Stimulated activated CD8-positive, alpha-beta memory T cell treated with anti-CD3 and anti-CD28 coated beads, Interleukin-12 subunit alpha, Interleukin-12 subunit beta, amount 100 ng/mL, for 24 hours (primary cell): ENCODE data around the gene ADIPOR2.
"Not testable (repeated sequence)": the region's sequence is repeated elsewhere in the genome, so short reads cannot be mapped to it uniquely, and the experiment has no call there.

Experiments used
- DNase-seq: peaks from one replicate; pipeline ENCODE4 v3.0.0-alpha.2; 2020; ENCODE audit errors: extremely low read depth

The ADIPOR2 gene

GRCh38 chr12:1812650-1813302, 121.9 kb downstream of the ADIPOR2 start:
- DNase-seq: no peak

DNA sequence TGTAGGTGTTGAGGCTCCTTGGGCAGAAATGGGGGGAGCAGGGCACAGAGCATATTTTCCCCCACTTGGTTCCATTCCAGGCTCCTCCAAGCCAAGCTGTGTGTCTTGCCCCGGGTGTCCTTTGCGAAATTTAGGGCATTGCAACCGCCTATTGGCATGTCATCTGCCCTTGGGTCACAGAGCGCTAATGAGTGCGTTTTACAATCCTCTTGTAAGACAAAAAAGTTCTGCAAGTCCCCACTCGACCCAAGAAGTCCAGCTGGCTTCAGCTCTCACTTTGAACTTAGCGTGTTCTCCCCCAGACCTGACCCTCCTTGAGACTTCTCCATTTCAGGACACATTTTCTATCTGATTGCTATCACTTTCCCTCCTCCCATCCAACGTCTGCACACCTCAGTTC, 123.4 kb downstream of the ADIPOR2 start:
- no peak for DNase-seq

GRCh38 chr12:1815108-1815507, 124.2 kb downstream of the ADIPOR2 start:
- no peak for DNase-seq

- DNase-seq: no peak
Measured at GRCh38 chr12:1815814-1816729, 125.2 kb downstream of the ADIPOR2 start.

GRCh38 chr12:1816730-1817348, 126.0 kb downstream of the ADIPOR2 start:
- DNase-seq: no peak

DNA sequence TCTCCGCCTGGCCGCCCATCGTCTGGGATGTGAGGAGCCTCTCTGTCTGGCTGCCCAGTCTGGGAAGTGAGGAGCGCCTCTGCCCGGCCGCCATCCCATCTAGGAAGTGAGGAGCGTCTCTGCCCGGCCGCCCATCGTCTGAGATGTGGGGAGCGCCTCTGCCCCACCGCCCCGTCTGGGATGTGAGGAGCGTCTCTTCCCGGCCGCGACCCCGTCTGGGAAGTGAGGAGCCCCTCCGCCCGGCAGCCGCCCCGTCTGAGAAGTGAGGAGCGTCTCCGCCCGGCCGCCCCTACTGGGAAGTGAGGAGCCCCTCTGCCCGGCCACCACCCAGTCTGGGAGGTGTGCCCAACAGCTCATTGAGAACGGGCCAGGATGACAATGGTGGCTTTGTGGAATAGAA, 127.1 kb downstream of the ADIPOR2 start:
- not testable (repeated sequence) for DNase-seq

DNA sequence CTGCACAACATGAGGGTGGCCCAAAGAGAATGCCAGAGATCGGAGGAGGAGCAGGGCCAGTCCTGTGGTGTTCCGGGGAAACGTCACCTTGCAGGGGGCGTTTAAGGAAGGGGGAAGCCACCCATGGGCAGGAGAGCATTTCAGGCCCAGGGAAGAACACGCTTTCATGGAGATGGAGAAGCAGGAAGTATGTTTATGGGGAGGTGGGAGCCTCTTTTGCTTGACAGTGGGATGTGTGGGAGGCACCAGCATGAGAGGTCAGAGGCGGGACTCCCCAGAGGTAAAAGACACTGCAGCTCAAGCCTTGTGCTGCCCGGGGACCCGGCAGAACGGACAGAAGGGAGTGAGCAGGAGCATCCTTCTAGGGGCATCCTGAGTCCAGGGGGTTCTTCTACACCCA, 128.2 kb downstream of the ADIPOR2 start:
- no peak for DNase-seq

- no peak for DNase-seq
Measured at GRCh38 chr12:1819571-1819970, 128.7 kb downstream of the ADIPOR2 start.

DNA sequence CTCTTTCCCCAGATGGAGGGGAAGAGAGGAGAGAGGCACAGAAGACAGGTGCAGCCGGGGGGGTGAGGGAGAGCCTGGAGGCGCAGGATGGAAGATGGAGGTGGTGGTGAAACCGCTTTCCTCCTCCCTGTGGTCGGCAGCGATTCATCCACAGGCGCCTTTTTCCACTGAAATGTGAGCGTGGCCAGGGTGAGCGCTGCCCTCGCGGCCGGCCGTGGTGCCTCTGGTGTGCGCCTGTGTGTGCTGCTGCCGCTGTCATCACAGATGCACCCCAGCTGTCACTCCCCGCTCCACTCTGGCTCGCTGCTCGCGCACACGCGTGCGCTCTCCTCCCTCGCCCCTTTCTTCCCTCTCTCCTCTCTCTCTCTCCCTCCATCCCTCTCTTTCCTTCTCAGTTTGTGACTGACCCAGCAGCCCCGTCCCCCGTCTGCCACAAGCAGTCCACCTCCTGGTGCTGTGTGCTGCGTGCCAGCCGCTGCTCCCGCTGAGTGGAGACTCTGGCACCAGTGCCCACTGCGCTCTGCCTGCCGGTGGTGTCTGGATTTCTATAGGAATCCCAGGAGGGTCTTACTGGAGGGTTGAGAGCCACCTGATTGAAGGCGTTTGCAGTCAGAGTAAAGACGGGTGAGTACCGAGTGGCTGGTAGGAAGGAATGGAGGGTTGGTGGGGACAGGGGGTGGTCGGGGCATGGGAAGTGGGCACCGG, 129.5 kb downstream of the ADIPOR2 start, which contains the start of gene LRTM2:
LRTM2 (plus strand) TSS at position 375 of the 705 bp plus-strand sequence. CDS start 7,584 bp downstream, outside the sequence.
- DNase-seq: no peak

- DNase-seq: no peak
Measured at GRCh38 chr12:1820896-1821291, 130.0 kb downstream of the ADIPOR2 start.

GRCh38 chr12:1821805-1822204, 130.9 kb downstream of the ADIPOR2 start:
- no peak for DNase-seq

DNA sequence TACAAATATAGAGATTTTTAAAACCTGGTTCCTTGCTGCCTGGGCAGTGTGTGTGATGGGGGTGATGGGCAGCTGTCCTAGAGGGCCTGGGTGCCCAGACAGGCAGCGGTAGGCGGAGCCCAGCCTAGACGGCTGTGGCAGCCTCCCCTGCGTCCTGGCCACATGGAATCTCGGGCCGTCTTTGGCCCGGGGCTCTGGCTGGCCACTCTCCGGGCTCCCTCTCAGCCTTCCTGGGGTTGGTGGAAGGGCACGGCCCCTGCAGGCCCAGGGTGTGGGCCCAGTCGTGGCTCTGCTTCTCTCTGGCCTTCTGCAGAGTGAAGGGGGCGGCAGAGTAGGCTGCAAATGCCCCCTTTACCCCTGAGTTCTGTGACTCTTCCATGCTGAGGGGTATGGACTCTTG, 131.8 kb downstream of the ADIPOR2 start:
- no peak for DNase-seq

- DNase-seq: no peak
Measured at GRCh38 chr12:1823237-1823636, 132.4 kb downstream of the ADIPOR2 start.

- no peak for DNase-seq
Measured at GRCh38 chr12:1825382-1826102, 134.7 kb downstream of the ADIPOR2 start.

GRCh38 chr12:1826401-1826800, 135.5 kb downstream of the ADIPOR2 start:
- DNase-seq: no peak

GRCh38 chr12:1826867-1827705, 136.2 kb downstream of the ADIPOR2 start:
- no peak for DNase-seq

- no peak for DNase-seq
Measured at GRCh38 chr12:1827826-1828805, 137.2 kb downstream of the ADIPOR2 start.

DNA sequence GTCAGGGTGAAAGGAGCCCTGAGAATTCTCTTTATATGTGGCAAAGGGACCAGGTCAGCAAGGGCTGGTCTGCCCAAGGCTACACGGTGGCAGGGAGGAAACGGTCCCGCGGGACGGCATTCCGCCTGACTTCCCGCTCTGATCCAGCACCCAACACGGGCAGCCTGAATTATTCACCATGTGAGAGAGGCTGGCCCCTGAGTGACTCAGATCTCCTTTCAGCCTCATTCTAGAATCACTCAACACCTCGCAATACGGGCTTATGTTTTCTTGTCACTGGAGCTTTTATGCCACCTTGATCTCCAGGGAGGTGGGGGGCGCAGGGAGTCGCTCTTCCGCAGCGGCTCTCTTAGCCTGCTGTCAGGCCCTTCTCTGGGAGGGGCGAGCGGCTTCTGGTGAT, 138.0 kb downstream of the ADIPOR2 start:
- no peak for DNase-seq

GRCh38 chr12:1829306-1829900, 138.5 kb downstream of the ADIPOR2 start:
- no peak for DNase-seq
